Activated naive CD4-positive, alpha-beta T cell treated with anti-CD3 and anti-CD28 coated beads, Interleukin-2, amount 10 ng/mL, durations not matched to agents 7 days and 5 days (primary cell): ENCODE measurements around the gene GTF2H2.
"Not testable (repeated sequence)": the region's sequence is repeated elsewhere in the genome, so short reads cannot be mapped to it uniquely, and the experiment has no call there.

Experiments used
- CTCF ChIA-PET: fragments of 350-600 bp; sonication (Branson Sonifier 250); formaldehyde crosslinking; loops from one replicate; lab custom pipeline; 2021; ENCODE audit warnings: antibody characterized with exemption; lab: Charles Lee
- DNase-seq: peaks from one replicate; pipeline ENCODE4 v3.0.0-alpha.2; 2020
- H3K27ac Mint-ChIP-seq: one replicate; pipeline ENCODE4 v1.8.0; 2021; ENCODE audit warnings: mild to moderate bottlenecking, moderate library complexity, mixed read lengths
- H3K27me3 Mint-ChIP-seq: one replicate; pipeline ENCODE4 v1.8.0; 2021; ENCODE audit warnings: mild to moderate bottlenecking, mixed read lengths
- H3K36me3 Mint-ChIP-seq: one replicate; pipeline ENCODE4 v1.8.0; 2021; ENCODE audit warnings: mixed read lengths
- H3K4me1 Mint-ChIP-seq: one replicate; pipeline ENCODE4 v1.8.0; 2021; ENCODE audit warnings: mixed read lengths
- H3K4me3 Mint-ChIP-seq: one replicate; pipeline ENCODE4 v1.8.0; 2021; ENCODE audit warnings: mild to moderate bottlenecking, moderate library complexity, mixed read lengths
- H3K9me3 Mint-ChIP-seq: one replicate; pipeline ENCODE4 v1.8.0; 2021; ENCODE audit warnings: mixed read lengths

GTF2H2 gene

GRCh38 chr5:71067262-71067928, at the start of gene GTF2H2:
TSS of gene GTF2H2 (minus strand) at chr5:71067676. CDS start at chr5:71062763, 4,913 bp downstream.
- H3K36me3 Mint-ChIP-seq, H3K27me3 Mint-ChIP-seq, CTCF ChIA-PET, H3K4me1 Mint-ChIP-seq, H3K9me3 Mint-ChIP-seq, DNase-seq, H3K27ac Mint-ChIP-seq, H3K4me3 Mint-ChIP-seq: not testable (repeated sequence)

- H3K4me3 Mint-ChIP-seq, H3K9me3 Mint-ChIP-seq, CTCF ChIA-PET, H3K27ac Mint-ChIP-seq, H3K27me3 Mint-ChIP-seq, H3K36me3 Mint-ChIP-seq, DNase-seq, H3K4me1 Mint-ChIP-seq: not testable (repeated sequence)
Observed at GRCh38 chr5:71109730-71110275, 42.3 kb upstream of the GTF2H2 start.

GRCh38 chr5:71099996-71100395, 32.5 kb upstream of the GTF2H2 start:
- H3K36me3 Mint-ChIP-seq, H3K9me3 Mint-ChIP-seq, H3K27me3 Mint-ChIP-seq, H3K4me3 Mint-ChIP-seq, DNase-seq, H3K27ac Mint-ChIP-seq, H3K4me1 Mint-ChIP-seq, CTCF ChIA-PET: not testable (repeated sequence)

- H3K27me3 Mint-ChIP-seq, H3K4me3 Mint-ChIP-seq, H3K36me3 Mint-ChIP-seq, H3K4me1 Mint-ChIP-seq, DNase-seq, H3K27ac Mint-ChIP-seq, CTCF ChIA-PET, H3K9me3 Mint-ChIP-seq: not testable (repeated sequence)
Observed at GRCh38 chr5:71097930-71098203, 30.4 kb upstream of the GTF2H2 start.

- CTCF ChIA-PET, H3K27me3 Mint-ChIP-seq, H3K36me3 Mint-ChIP-seq, DNase-seq, H3K4me3 Mint-ChIP-seq, H3K9me3 Mint-ChIP-seq, H3K27ac Mint-ChIP-seq, H3K4me1 Mint-ChIP-seq: not testable (repeated sequence)
Observed at GRCh38 chr5:71097173-71097929, 29.9 kb upstream of the GTF2H2 start.

GRCh38 chr5:71089773-71090172, 22.3 kb upstream of the GTF2H2 start:
- DNase-seq, H3K9me3 Mint-ChIP-seq, H3K27ac Mint-ChIP-seq, H3K27me3 Mint-ChIP-seq, H3K36me3 Mint-ChIP-seq, H3K4me1 Mint-ChIP-seq, CTCF ChIA-PET, H3K4me3 Mint-ChIP-seq: not testable (repeated sequence)

- H3K36me3 Mint-ChIP-seq, CTCF ChIA-PET, H3K9me3 Mint-ChIP-seq, H3K4me3 Mint-ChIP-seq, H3K27ac Mint-ChIP-seq, DNase-seq, H3K27me3 Mint-ChIP-seq, H3K4me1 Mint-ChIP-seq: not testable (repeated sequence)
Observed at GRCh38 chr5:71088754-71089153, 21.3 kb upstream of the GTF2H2 start.

GRCh38 chr5:71086145-71086544, 18.7 kb upstream of the GTF2H2 start:
- DNase-seq, H3K36me3 Mint-ChIP-seq, H3K27ac Mint-ChIP-seq, H3K27me3 Mint-ChIP-seq, H3K9me3 Mint-ChIP-seq, H3K4me1 Mint-ChIP-seq, CTCF ChIA-PET, H3K4me3 Mint-ChIP-seq: not testable (repeated sequence)

- H3K4me3 Mint-ChIP-seq, DNase-seq, H3K27me3 Mint-ChIP-seq, H3K27ac Mint-ChIP-seq, H3K4me1 Mint-ChIP-seq, H3K9me3 Mint-ChIP-seq, CTCF ChIA-PET, H3K36me3 Mint-ChIP-seq: not testable (repeated sequence)
Observed at GRCh38 chr5:71084280-71085063, 17.0 kb upstream of the GTF2H2 start.

- H3K9me3 Mint-ChIP-seq, DNase-seq, H3K4me3 Mint-ChIP-seq, H3K27ac Mint-ChIP-seq, CTCF ChIA-PET, H3K27me3 Mint-ChIP-seq, H3K4me1 Mint-ChIP-seq, H3K36me3 Mint-ChIP-seq: not testable (repeated sequence)
Observed at GRCh38 chr5:71082898-71083297, 15.4 kb upstream of the GTF2H2 start.

GRCh38 chr5:71082340-71082739, 14.9 kb upstream of the GTF2H2 start:
- H3K36me3 Mint-ChIP-seq, DNase-seq, H3K9me3 Mint-ChIP-seq, H3K27ac Mint-ChIP-seq, H3K4me3 Mint-ChIP-seq, CTCF ChIA-PET, H3K4me1 Mint-ChIP-seq, H3K27me3 Mint-ChIP-seq: not testable (repeated sequence)

- H3K36me3 Mint-ChIP-seq, CTCF ChIA-PET, DNase-seq, H3K9me3 Mint-ChIP-seq, H3K27me3 Mint-ChIP-seq, H3K4me3 Mint-ChIP-seq, H3K4me1 Mint-ChIP-seq, H3K27ac Mint-ChIP-seq: not testable (repeated sequence)
Observed at GRCh38 chr5:71061322-71061721, 6.2 kb downstream of the GTF2H2 start.

- H3K4me3 Mint-ChIP-seq, DNase-seq, H3K27me3 Mint-ChIP-seq, H3K27ac Mint-ChIP-seq, H3K36me3 Mint-ChIP-seq, H3K9me3 Mint-ChIP-seq, H3K4me1 Mint-ChIP-seq, CTCF ChIA-PET: not testable (repeated sequence)
Observed at GRCh38 chr5:71059426-71059825, 8.1 kb downstream of the GTF2H2 start.

GRCh38 chr5:71044808-71045207, 22.7 kb downstream of the GTF2H2 start:
- H3K27ac Mint-ChIP-seq, H3K27me3 Mint-ChIP-seq, DNase-seq, H3K9me3 Mint-ChIP-seq, CTCF ChIA-PET, H3K4me1 Mint-ChIP-seq, H3K36me3 Mint-ChIP-seq, H3K4me3 Mint-ChIP-seq: not testable (repeated sequence)

GRCh38 chr5:71044128-71044527, 23.3 kb downstream of the GTF2H2 start:
- CTCF ChIA-PET, DNase-seq, H3K9me3 Mint-ChIP-seq, H3K27me3 Mint-ChIP-seq, H3K36me3 Mint-ChIP-seq, H3K4me1 Mint-ChIP-seq, H3K27ac Mint-ChIP-seq, H3K4me3 Mint-ChIP-seq: not testable (repeated sequence)
